GM23338 (cell line): Measurements from ENCODE around the gene FAM174C. TPM values are rescaled to one million over a fixed set of nuclear protein-coding genes. Genes with fewer than 3 reads are reported as not detected.

ENCODE experiments used
- ATAC-seq: fragments of 200-7000 bp; cut with Tn5 transposase; 3 replicates; pipeline ENCODE4 v1.9.1; 2020
- DNase-seq: peaks from one replicate; pipeline ENCODE4 v3.0.0-alpha.2; 2015; ENCODE audit warnings: low spot score
- H2AFZ ChIP-seq: fragments of 200-600 bp; sonication (generic); 2 replicates; pipeline ENCODE4 v1.8.0; 2016; ENCODE audit warnings: antibody characterized with exemption, mild to moderate bottlenecking, moderate library complexity
- H3F3A ChIP-seq: fragments of 200-600 bp; sonication (generic); replicated peaks from 2 replicates; pipeline ENCODE4 v1.8.0; 2017; ENCODE audit warnings: antibody characterized with exemption, mixed run types, low read depth
- H3K27ac ChIP-seq: fragments of 200-600 bp; sonication (generic); 2 replicates; pipeline ENCODE4 v1.6.1; 2016; ENCODE audit warnings: low read depth
- H3K27me3 ChIP-seq: fragments of 200-600 bp; sonication (generic); 2 replicates; pipeline ENCODE4 v1.8.0; 2016; ENCODE audit warnings: mild to moderate bottlenecking, mixed run types, moderate library complexity; ENCODE audit not compliant: insufficient read depth
- H3K36me3 ChIP-seq: fragments of 200-600 bp; sonication (generic); 2 replicates; pipeline ENCODE4 v1.8.0; 2016; ENCODE audit warnings: mild to moderate bottlenecking; ENCODE audit not compliant: insufficient read depth
- H3K4me1 ChIP-seq: fragments of 200-600 bp; sonication (generic); 2 replicates; pipeline ENCODE4 v1.8.0; 2016; ENCODE audit warnings: mild to moderate bottlenecking, moderate library complexity; ENCODE audit not compliant: insufficient read depth
- H3K4me2 ChIP-seq: fragments of 200-600 bp; sonication (generic); 2 replicates; pipeline ENCODE4 v1.7.1; 2017; ENCODE audit warnings: mixed run types
- H3K4me3 ChIP-seq: fragments of 200-600 bp; sonication (generic); 2 replicates; pipeline ENCODE4 v1.6.1; 2016; ENCODE audit warnings: mixed run types
- H3K79me2 ChIP-seq: fragments of 200-600 bp; sonication (generic); replicated peaks from 2 replicates; pipeline ENCODE4 v1.8.0; 2017; ENCODE audit warnings: mild to moderate bottlenecking; ENCODE audit not compliant: insufficient read depth
- H3K9me2 ChIP-seq: fragments of 200-600 bp; sonication (generic); 2 replicates; pipeline ENCODE4 v1.8.0; 2017; ENCODE audit not compliant: insufficient read depth
- H4K20me1 ChIP-seq: fragments of 200-600 bp; sonication (generic); replicated peaks from 2 replicates; pipeline ENCODE4 v1.8.0; 2017; ENCODE audit warnings: mild to moderate bottlenecking; ENCODE audit not compliant: insufficient read depth
- H3K27ac Mint-ChIP-seq: 2 replicates; pipeline ENCODE4 v1.8.0; 2020; ENCODE audit warnings: inconsistent platforms, mild to moderate bottlenecking, moderate library complexity, mixed read lengths
- H3K27me3 Mint-ChIP-seq: 3 replicates; pipeline ENCODE4 v1.8.0; 2022; ENCODE audit warnings: low read depth, mild to moderate bottlenecking, moderate library complexity, mixed read lengths, inconsistent platforms; ENCODE audit not compliant: insufficient read depth, poor library complexity
- H3K36me3 Mint-ChIP-seq: 3 replicates; pipeline ENCODE4 v1.8.0; 2021; ENCODE audit warnings: low read depth, mild to moderate bottlenecking, inconsistent platforms, moderate library complexity, mixed read lengths
- H3K4me1 Mint-ChIP-seq: 3 replicates; pipeline ENCODE4 v1.8.0; 2020; ENCODE audit warnings: mild to moderate bottlenecking, inconsistent platforms, mixed read lengths
- H3K4me3 Mint-ChIP-seq: 3 replicates; pipeline ENCODE4 v1.8.0; 2021; ENCODE audit warnings: moderate library complexity, mild to moderate bottlenecking, inconsistent platforms, mixed read lengths
- H3K9me3 Mint-ChIP-seq: 3 replicates; pipeline ENCODE4 v1.8.0; 2020; ENCODE audit warnings: moderate library complexity, mild to moderate bottlenecking, inconsistent platforms, mixed read lengths
- CREB1 ChIP-seq: fragments of 250-450 bp; sonication (Bioruptor Pico); IDR thresholded peaks from 2 replicates; pipeline ENCODE4 v1.5.0; 2020; ENCODE audit warnings: low read depth, mild to moderate bottlenecking, moderate library complexity
- CTCF ChIP-seq, 2 experiments: fragments of 200-600 bp in 1 of 2; sonication (generic) in 1 of 2; conservative IDR thresholded peaks; 2 replicates each; pipeline versions ENCODE4 v1.5.1 to v1.6.1; 2016 to 2017; ENCODE audit warnings: antibody characterized with exemption in 2 of 2, low read depth in 2 of 2, mild to moderate bottlenecking in 2 of 2, moderate library complexity in 1 of 2
- ETS1 ChIP-seq: IDR thresholded peaks from 2 replicates; pipeline ENCODE4 v1.6.1; 2016; ENCODE audit warnings: antibody characterized with exemption
- EZH2phosphoT487 ChIP-seq: fragments of 200-600 bp; sonication (generic); IDR thresholded peaks from one replicate; pipeline ENCODE4 v1.8.1; 2018; ENCODE audit warnings: antibody characterized with exemption; ENCODE audit not compliant: unreplicated experiment
- NANOG ChIP-seq: IDR thresholded peaks from 2 replicates; pipeline ENCODE4 v1.6.1; 2016; ENCODE audit warnings: antibody characterized with exemption, borderline replicate concordance
- POLR2AphosphoS5 ChIP-seq: IDR thresholded peaks from 2 replicates; pipeline ENCODE4 v1.6.1; 2016; ENCODE audit warnings: antibody characterized with exemption, low read depth
- REST ChIP-seq: IDR thresholded peaks from one replicate; pipeline ENCODE4 v1.6.1; 2018; ENCODE audit warnings: antibody characterized with exemption; ENCODE audit not compliant: unreplicated experiment
- STAT1 ChIP-seq: IDR thresholded peaks from one replicate; pipeline ENCODE4 v1.6.1; 2016; ENCODE audit warnings: antibody characterized with exemption; ENCODE audit not compliant: unreplicated experiment
- ZNF331 ChIP-seq: fragments of 250-450 bp; sonication (Bioruptor Pico); IDR thresholded peaks from 2 replicates; pipeline ENCODE4 v1.5.0; 2020; ENCODE audit warnings: low read depth, mild to moderate bottlenecking, moderate library complexity
- ZNF462 ChIP-seq: fragments of 250-450 bp; sonication (Bioruptor Pico); IDR thresholded peaks from 2 replicates; pipeline ENCODE4 v1.5.0; 2020; ENCODE audit warnings: mild to moderate bottlenecking, moderate library complexity
- polyA plus RNA-seq: library from polyadenylated mRNA; unstranded; fragments of >200 nt; fragmentation: Nextera tagmentation; extraction: Ambion mirVana; gene quantifications from 2 replicates; pipeline ENCODE4 v1.2.1, GENCODE V29; 2016
- total RNA-seq: library from RNA; depleted of rRNA; stranded (reverse); fragments of >200 nt; shearing (Covaris generic); gene quantifications from 2 replicates; pipeline ENCODE4 v1.2.3, GENCODE V29; 2014

FAM174C gene
- total and polyA plus RNA-seq, 2 experiments from 2014 or later: 60.4 to 68.0 TPM

GRCh38 chr19:1272423-1273262, 2.7 kb upstream of the FAM174C start:
- Histone ChIP-seq H3K4me3 (no peak overlapping the region), H3K36me3 (peaks cover 31% of the 10 kb centered on the region), H3K4me1 (peaks cover 41% of the 10 kb centered on the region), H2AFZ (no peak overlapping the region), H3K4me2 (no peak overlapping the region), H3K27ac (peak overlapping the region; percentile 69; the same call in 1 of the 2 replicates), H3K27me3 (peaks cover 5% of the 10 kb centered on the region; the same call in 1 of the 2 replicates), H3K79me2 (peaks cover 50% of the 10 kb centered on the region), H3K9me2 (no peaks in the 10 kb centered on the region), H3F3A (peaks cover 63% of the 10 kb centered on the region), H4K20me1 (peaks cover 37% of the 10 kb centered on the region)
- DNase-seq (no peak), ATAC-seq (no peak)
- Mint-ChIP-seq H3K4me3 (peak overlapping the region; percentile 57), H3K27me3 (peaks cover 51% of the 10 kb centered on the region), H3K36me3 (peaks cover 56% of the 10 kb centered on the region), H3K9me3 (no peaks in the 10 kb centered on the region; the same call in 2 of the 3 replicates), H3K4me1 (peaks cover 54% of the 10 kb centered on the region), H3K27ac (peak overlapping the region; percentile 88)
- TF ChIP-seq CTCF (conservative IDR thresholded peaks at IDR 0.05; ENCODE audit: low read depth in 2 of 2): no peak
- no peak for TF ChIP-seq ZNF331
- no peak for TF ChIP-seq STAT1
- TF ChIP-seq POLR2AphosphoS5: no peak
- no peak for TF ChIP-seq CREB1 (CRISPR knock-in tag)
- no peak for TF ChIP-seq ZNF462 (CRISPR knock-in tag)
- TF ChIP-seq REST: no peak
- no peak for TF ChIP-seq NANOG
- TF ChIP-seq EZH2phosphoT487: no peak
- no peak for TF ChIP-seq ETS1
